HG02885 (cell line): ENCODE results near the gene GAPDH.
A peak's percentile ranks its signal among the peaks of the same experiment; 100 is the strongest.
"Not testable (repeated sequence)": the region's sequence is repeated elsewhere in the genome, so short reads cannot be mapped to it uniquely, and the experiment has no call there.

Experiments used
- ATAC-seq: cut with Tn5 transposase; IDR thresholded peaks from one replicate; pipeline ENCODE4 v1.9.1; 2021; ENCODE audit warnings: mild to moderate bottlenecking; ENCODE audit not compliant: unreplicated experiment, poor library complexity

The GAPDH gene

DNA sequence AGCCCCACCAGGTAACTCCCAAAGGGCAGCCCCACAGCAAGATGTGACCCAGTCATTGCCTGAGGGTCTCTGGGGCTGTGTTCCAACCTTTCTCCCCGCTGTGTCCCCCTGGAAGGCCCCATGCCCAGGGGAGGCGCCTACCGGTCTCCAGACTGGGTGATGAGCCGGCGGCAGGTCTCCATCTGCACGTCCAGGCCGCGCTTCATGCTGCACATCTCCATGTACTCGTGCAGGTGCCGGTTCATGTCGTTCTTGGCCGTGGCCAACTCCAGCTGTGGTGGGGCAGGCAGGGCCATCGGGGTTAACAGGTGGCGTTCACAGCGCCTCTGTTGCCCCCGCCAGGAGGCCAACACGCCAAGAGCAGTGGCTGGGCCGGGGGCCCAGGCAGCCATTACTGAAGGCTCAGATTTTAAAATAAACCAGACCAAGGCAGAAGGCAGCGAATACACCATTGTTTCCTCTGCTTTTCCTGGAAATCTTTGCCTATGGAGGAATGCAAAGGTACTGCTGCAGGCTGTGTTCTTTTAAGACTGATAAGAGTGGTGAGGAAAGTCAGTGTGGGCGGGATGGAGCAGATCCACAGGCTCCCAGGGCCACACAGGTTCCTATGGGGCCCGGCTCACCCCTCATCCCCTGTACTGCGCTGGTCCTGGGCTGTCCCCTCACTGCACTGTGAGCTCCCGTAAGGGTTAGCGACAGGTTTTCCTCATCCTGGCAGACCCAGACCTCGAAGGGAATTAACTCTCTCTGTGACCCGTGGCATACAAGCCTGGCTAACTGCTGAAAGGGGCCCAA is 7.3 kb downstream of the GAPDH start:
- no peak for ATAC-seq

DNA sequence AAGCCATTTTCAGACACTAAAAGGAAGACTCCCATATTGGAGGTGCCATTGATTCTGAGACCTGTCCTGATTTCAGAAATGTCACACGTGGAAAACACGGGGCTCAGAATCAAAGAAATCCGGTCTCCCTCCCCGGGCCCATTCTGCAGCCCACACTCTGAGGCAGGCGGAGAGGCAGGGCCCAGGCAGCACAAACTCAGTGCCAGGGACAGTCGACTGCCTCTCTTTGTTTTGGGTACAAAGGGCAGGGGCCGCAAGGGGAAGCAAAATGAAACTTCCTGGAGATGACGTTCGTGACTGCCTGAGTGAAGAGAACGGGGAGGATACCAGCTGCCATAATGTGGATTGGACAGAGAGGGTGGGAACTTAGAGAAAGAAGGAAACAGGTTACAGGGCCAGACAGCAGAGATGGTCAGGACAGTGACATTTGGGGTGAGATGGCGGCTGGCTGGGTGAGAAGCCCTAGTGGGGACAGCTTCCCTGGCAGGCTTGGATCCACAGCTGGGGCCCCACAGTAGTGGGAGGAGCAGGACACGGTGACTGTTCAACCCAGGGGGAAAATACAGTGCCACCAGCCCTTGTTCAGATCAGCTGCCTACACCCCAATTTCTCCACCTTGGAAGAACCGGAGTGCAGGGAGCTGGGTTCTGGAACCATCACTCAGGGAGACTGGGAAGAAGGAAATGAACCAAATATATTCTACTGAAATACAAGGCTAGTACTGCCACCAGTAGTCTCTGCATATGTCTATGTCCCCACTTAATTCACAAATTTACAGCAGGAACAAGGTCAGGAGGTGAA is 8.1 kb downstream of the GAPDH start:
- ATAC-seq: no peak

DNA sequence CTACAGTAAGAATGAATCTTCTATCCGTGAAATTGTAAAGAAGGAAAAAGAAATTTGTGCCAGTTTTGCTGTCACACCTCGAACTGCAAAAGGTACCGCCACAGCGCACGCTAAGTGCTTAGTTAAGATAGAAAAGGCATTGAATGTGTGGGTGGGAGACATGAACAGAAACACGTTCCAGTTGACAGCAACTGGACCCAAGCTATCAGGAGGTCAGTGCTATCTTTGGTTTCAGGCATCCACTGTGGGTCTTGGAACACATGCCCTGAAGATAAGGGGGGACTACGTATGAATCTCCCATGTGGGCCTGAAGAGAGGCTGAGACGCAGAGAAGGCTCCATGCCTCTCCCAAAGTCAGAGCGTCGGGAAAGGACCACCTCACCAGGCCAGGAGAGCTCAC is 11.7 kb downstream of the GAPDH start:
- ATAC-seq: no peak

DNA sequence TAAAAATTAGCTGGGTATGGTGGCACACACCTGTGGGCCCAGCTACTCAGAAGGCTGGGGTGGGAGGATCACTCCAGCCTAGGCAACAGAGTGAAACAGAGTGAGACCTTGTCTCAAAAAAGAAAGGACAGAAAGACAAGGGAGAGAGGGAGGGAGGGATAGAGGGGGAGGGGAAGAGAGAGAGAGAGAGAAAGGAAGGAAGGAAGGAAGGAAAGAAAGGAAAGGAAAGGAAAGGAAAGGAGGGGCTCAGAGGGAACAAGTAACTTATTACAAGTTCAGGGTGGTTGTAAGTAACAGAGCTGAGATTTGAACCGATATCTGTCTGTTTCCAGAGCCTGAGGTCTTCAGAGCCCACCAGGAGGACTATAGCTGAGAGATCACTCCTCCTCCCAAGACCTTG is 13.2 kb downstream of the GAPDH start:
- ATAC-seq: no peak

DNA sequence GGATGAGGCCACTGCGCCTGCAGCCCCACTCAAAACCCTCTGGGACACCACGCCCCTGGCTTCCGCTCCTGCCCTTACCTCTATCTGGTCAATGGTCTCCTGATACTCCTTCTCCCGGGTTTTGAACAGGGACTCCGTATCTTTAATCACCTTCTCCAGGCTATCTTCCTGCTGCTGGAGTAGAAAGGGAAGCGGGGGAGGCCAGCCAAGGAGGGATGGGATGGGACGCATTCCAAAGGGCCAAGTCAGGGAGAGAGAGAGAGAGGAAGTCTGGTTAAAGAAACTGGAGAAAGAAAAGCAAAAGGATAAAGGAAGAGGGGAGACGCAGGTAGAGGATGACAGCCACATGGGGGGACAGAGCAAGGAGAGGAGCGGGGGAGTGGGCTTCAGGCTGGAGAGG is 13.7 kb downstream of the GAPDH start:
- no peak for ATAC-seq

DNA sequence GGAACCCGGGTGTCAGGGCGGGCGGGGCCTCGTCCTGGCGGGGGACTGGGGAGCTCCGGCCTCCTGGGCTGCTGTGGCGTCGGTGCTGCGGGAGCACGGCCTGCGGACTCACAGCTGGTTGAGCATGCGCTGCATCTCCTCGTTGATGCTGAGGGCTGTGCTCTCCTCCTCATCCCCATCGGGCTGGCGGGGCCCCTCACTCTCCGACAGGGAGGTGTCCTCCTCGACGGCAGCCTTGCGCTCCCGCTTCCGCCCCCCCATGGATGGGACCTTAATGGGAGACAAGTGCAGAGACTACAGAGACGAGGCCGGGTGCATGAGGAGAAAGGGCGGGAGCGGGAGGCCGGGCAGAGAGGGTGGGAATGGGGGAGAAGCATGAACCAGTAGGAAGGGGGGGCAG is 14.2 kb downstream of the GAPDH start:
- ATAC-seq: no peak

DNA sequence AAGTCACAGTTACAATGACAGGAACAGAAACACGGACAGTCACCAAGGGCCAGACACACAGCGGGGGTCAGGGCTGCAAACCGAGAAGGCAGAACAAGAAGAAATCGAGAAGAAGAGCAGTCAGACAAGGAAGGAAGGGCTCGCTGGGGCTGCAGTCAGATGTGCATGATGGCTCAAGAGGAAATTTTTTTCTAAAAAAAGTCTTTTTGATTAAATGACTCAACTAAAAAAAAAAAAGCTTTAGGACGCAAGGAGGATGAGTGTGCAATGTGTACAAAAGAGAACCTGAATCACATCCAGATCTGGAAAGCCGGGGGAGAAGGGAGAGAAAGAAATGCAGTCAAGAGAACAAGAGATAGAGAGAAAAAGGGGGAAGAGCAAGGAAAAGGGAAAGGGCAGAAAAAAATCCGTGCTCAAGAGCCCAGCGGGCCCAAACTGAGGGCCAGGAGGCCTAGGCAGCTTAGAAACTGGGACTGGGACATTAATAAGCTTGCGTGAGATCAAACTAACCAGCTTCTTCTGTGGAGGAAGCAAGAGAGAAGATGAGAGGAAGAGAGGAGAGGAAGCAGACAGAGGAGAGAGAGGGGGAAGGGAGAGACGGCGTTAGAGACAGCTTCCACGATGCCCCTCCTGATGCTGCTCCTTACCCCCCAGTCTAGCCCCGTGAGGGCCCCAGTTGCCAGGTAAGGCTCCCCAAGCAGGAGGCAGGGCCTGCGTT is 14.8 kb downstream of the GAPDH start:
- no peak for ATAC-seq

DNA sequence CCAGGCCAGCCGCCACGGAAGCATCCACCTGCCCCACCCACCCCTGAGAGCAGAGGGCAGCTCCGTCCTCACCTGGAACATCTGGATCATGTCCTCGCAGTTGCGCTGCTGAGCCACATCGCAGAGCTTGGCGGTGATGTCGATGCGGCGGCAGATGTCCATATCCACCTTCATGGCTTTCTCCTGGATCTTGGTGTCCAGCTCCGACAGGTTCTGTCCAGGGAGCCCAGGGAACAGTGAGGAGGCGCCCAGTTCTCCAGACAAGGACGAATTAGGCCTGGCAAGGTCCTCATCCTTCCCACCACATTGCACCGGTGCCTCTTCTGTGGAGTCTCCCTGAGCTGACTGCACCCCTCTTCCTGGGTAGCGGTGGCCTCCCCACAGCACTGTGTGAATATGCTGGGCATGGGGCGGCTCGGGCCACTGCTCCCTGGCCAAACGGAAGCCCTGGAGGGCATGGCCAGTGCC is 15.4 kb downstream of the GAPDH start:
- no peak for ATAC-seq

DNA sequence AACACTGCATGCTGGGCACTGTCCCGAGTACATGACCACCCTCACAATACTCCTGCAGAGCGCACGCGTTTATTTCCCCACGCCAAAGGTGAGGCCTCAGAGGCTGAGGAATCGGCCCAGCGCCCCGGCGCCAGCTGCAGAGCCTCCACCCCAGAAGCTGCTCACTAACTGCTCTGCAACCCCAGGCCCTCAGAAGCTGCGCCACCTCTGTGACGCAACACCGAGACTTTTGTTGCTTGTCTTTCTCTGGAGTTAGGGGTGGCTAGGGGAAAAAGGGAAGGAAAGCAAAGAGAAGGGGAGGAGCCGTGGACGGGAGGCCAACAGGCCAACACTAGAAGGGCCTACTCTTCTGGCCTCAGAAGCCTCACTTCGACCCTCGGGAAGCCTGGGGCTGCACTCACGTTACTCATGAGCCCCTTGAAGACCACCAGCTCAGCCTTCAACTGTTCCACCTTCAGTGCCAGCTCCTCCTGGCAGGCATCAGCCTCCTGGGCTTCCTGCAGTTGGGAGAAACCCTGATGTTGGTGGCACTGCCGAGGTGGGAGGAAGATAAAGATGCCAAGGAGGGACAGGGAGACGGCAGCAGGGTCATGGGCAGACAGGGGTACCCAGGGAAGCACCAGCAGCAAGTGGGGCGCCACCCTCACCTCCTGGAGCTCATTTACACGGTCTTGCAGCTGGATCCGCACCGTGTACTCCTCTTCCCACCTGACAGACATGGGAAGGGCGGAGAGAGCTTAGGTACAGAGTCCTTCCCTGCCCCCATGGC is 16.2 kb downstream of the GAPDH start:
- ATAC-seq: no peak

DNA sequence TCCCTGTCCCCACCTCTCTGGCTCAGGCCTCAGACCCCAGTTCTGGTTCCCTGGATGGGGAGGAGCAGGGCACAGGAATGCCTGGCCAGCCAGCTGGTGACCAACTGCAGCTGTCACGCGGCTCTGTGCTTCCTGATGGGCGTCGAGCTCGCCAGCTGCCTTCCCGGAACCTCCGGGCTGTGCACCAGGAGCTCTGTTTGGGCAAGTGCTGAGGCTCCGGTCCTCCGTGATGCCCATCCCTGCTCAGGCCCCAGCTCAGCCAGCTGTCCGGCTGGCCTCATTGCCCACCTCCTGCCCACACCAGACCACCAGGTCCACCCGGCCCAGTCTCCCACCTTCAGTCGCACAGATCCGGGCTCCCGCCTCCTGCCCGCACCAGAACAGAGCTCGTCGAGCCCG is 16.7 kb downstream of the GAPDH start:
- ATAC-seq: no peak

DNA sequence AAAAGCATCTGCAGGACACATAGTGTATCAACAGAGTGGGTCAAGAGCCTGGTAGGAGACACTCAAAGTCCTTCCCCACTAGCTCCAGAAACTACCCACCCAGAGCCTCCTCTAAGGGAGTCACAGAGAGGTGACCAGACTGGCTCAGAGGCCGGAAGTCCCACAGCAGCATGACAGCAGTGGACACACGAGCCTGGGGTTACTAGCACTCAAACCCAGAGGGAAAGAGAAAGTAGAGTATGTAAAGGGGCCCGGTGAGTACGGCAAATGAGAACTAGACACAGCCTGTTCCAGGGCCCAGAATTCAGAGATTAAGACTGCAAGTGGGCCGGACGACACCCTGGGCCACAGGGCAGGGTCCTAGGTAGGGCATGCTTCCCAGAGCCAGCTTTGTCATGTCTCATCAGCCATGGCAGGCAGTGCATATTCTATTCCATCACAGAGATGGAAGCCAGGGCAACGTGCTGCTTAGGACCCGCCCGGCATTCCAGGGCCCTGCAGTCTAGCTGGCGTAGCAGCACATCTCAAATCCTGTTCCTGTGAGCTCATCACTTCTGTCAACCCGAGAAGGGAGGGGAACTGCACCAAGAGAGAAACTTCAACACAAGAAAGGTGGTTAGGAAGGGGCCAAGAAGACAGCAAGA is 17.3 kb downstream of the GAPDH start:
- no peak for ATAC-seq

DNA sequence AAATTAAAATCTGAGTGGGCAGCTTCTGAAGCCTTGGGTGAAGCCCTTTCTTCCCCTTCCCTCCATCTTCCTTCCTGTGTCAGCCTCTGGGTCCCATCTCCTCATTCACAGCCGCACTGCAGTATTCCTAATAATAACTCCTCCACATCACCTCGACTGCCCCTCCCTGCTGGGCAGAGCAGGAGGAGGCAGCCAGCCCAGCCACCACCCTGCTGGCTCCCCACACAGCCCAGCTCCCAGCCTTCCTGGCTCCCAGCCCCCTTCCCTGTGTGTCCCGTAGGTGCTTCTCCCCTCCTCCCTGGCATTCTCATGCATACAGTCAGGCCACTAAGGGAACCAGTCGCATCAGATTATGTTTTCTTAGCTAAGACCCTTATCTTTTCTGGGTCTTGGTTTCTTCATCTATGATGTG is 17.8 kb downstream of the GAPDH start:
- ATAC-seq: no peak

DNA sequence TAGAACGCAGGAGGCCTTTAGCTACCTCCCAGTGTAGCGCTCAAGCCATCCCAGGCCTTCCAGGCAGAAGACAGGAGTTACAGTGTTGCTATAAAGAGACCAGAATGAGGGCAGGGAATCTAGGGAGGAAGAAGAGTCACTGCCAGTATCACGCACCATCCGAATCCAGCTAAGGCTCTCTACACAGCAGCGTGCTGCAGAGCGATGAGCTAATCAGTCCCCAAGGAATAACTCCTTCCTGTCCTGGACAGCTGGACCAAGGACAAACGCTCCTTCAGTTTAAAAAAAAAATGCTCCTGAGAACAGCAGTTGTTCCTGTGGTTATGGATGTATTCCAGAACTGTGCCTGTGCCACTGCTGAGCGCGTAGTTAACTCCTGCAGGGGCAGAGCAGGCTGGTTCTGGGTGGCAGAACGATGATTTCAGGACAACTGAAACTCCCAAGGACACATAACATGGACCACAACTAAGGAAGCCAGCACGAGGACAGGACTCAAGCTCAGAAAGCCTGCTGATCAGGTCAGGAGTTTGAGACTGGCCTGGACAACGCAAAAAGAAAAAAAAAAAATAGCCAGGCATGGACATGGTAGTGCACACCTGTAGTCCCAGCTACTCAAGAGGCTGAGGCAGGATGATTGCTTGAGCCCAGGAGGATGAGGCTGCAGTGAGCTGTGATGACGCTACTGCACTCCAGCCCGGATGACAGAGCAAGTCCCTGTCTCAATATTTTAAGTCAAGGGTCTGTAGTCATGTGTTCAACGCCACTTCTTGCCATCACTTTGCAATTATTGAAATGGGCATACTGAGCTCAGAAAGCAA is 18.9 kb downstream of the GAPDH start:
- ATAC-seq: no peak

DNA sequence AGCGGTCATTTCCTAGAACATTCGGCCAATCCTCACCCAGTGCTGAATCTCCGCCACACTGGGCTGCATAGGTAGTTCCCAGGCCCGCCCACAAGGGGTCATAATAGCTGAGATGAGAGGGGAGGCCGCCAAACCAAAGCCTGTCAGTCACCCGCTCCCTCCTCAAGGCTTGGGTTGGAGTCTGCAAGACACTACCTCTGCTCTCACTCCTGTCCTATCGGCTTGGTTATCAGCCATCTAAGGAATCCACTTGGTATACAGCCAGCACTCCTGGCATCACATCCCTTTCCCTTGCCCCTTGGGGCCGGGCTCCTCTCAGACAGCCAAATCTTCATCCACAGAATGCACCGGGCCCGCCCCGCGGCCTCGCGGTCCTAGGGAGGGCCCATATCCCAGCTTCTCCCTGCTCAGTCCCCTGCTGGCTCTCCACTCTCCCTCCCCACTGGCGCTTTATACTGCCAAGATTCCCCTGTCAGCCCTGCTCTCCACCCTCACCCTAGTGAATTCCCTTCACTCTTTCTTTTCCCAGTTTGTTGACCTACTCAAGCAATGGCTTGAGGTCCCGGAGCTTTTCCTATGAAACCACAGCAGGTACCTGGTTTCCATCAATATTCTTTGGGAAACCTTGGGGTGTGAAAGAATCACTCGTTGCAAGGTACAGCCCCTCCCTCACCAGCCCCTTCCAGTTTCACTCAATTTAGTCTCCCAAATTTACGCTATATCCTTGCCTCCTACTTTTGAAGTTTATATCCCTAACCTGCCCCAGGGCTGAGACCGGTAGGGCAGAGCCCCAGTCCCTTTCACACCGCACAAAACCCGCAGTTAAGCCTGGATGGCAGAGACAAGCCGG is 20.1 kb downstream of the GAPDH start:
- ATAC-seq: peak; percentile 65

DNA sequence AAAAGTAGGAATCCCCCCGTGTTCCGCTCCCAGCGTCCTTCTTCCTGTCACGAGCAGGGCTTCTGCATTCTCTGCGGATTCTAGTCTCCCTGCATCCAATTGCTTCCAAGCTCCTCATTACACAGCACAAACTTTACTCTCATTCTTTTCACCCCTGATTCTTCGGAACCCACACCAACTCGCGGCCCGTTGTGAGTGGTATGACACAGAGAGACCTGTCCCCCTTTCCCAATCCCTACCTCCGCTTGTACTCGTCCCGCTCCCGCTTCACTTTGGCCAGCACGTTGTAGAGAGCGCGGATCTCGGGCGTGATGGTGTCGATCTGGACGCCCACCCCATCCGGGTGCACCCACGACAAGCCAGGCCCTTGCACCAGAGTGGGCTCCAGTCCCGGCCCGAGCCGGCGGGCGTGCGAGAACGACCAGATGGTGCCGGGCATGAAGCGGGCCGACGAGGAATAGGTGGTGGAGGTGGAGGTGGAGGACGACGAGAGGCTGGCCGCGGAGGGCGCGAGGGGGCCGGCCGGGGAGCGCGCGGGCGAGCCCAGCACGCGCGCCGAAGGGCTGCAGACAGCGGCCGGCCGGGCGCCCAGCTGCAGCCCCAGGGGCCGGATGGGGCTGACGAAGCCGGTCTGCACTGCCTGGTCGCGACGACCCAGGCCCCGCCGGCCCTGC is 20.8 kb downstream of the GAPDH start:
- peak; percentile 13 for ATAC-seq

DNA sequence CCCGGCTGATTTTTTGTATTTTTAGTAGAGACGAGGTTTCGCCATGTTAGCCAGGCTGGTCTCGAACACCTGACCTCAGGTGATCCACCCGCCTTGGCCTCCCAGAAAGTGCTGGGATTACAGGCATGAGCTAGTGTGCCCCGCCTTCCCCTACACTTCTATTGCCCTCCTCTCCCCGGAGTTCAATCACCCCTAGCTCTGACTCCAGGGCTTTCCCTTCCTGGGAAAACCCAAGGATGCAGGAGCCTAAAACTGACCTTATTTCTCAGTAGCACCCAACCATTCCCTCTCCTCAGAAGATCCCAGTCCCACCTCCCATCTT is 22.1 kb downstream of the GAPDH start:
- ATAC-seq: not testable (repeated sequence)

DNA sequence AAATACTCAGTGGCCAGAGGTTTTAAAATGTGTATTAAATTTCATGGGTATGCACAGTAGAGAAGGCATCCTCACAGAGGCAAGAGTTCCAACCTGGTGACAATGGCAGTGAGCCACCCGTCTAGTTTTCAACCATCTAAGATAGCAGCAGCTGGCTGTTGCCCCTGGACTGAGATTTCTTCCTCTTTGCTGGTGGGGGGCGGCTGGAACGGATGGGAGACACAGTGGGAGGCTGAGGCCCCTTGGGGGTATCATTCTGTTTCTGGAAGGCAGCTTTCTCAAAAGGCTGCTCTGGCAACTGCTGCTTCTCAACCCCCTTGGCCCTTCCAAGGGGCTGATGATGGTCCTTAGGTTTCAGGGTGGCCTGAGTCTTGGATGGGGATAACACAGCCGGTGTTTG is 22.5 kb downstream of the GAPDH start:
- no peak for ATAC-seq
